HepG2 (cell line): ENCODE data around the gene JAK1. TPM values are rescaled to one million over a fixed set of nuclear protein-coding genes. Genes with fewer than 3 reads are reported as not detected.

ENCODE experiments used
- ATAC-seq: fragments of 200-7000 bp; cut with Tn5 transposase; 3 replicates; pipeline ENCODE4 v1.9.1; 2020; ENCODE audit warnings: mild to moderate bottlenecking, moderate library complexity
- BruUV-seq: library from RNA; stranded (reverse); fragments of 400-500 nt; replicated peaks from 2 replicates; lab custom pipeline; 2021; lab: Mats Ljungman, UMichigan
- CTCF ChIA-PET: fragments of 300-600 bp; formaldehyde crosslinking; extraction: SDS; loops from one replicate; lab custom pipeline; 2021; ENCODE audit warnings: low total read pairs, inconsistent platforms, low intra/inter-chr PET ratio; lab: Yijun Ruan, JAX
- POLR2A ChIA-PET: fragments of 350-600 bp; sonication (Branson Sonifier 250); formaldehyde crosslinking; loops from one replicate; lab custom pipeline; 2020; ENCODE audit warnings: antibody characterized with exemption, inconsistent platforms; lab: Yijun Ruan, JAX
- DNase-seq: peaks from one replicate; pipeline ENCODE4 v3.0.0-alpha.2; 2015; ENCODE audit warnings: low spot score
- FAIRE-seq: peaks from 3 replicates; lab custom pipeline; 2011; peaks lifted over from hg19 to GRCh38; lab: Jason Lieb, UNC
- H2AFZ ChIP-seq: one replicate; pipeline ENCODE4 v1.6.1; 2011; ENCODE audit warnings: low read length, inconsistent platforms
- H3K27ac ChIP-seq: fragments of 300-600 bp; 3 replicates; pipeline ENCODE4 v1.8.0; 2011; ENCODE audit warnings: mixed run types, mild to moderate bottlenecking, mixed read lengths, low read length, inconsistent platforms; ENCODE audit not compliant: insufficient read depth; ENCODE audit errors: extremely low read length
- H3K27me3 ChIP-seq, 2 experiments: fragments of 200-600 bp in 1 of 2; 2 replicates in 1 of 2; 3 replicates in 1 of 2; pipeline versions ENCODE4 v1.6.0 to v1.8.0; 2011; ENCODE audit warnings: low read length in 2 of 2, mild to moderate bottlenecking in 2 of 2, moderate library complexity in 2 of 2, inconsistent platforms in 1 of 2; ENCODE audit not compliant: insufficient read depth in 2 of 2, control insufficient read depth in 1 of 2
- H3K36me3 ChIP-seq, 2 experiments: fragments of 200-600 bp in 1 of 2; replicated peaks in 1 of 2; 2 replicates in 1 of 2; 3 replicates in 1 of 2; pipeline versions ENCODE4 v1.5.1 to v1.8.0; 2011; ENCODE audit warnings: low read length in 2 of 2, inconsistent platforms in 1 of 2; ENCODE audit not compliant: insufficient read depth in 2 of 2, control insufficient read depth in 1 of 2
- H3K4me1 ChIP-seq: 2 replicates; pipeline ENCODE4 v1.5.1; 2012; ENCODE audit warnings: low read length, inconsistent platforms; ENCODE audit not compliant: insufficient read depth
- H3K4me2 ChIP-seq: 2 replicates; pipeline ENCODE4 v1.6.0; 2011; ENCODE audit warnings: low read depth, low read length, inconsistent platforms
- H3K4me3 ChIP-seq, 3 experiments: fragments of 200-600 bp in 1 of 3; sonication (generic), shearing (Covaris generic) in 1 of 3; replicated peaks in 1 of 3; 2 replicates each; pipeline ENCODE4 v1.5.1; 2011 to 2016; ENCODE audit warnings: low read length in 3 of 3, inconsistent platforms in 2 of 3, low read depth in 2 of 3, mild to moderate bottlenecking in 2 of 3, control low read depth in 1 of 3, mixed read lengths in 1 of 3; ENCODE audit not compliant: insufficient read depth in 1 of 3
- H3K79me2 ChIP-seq: one replicate; pipeline ENCODE4 v1.6.1; 2011; ENCODE audit warnings: low read length, inconsistent platforms; ENCODE audit not compliant: insufficient read depth
- H3K9ac ChIP-seq: 2 replicates; pipeline ENCODE4 v1.6.0; 2011; ENCODE audit warnings: mild to moderate bottlenecking, low read depth, low read length, inconsistent platforms; ENCODE audit not compliant: insufficient read depth
- H3K9me3 ChIP-seq: 2 replicates; pipeline ENCODE4 v1.5.1; 2012; ENCODE audit warnings: mild to moderate bottlenecking, low read length
- H4K20me1 ChIP-seq: 2 replicates; pipeline ENCODE4 v1.6.0; 2011; ENCODE audit warnings: inconsistent platforms, mild to moderate bottlenecking, low read length, moderate library complexity; ENCODE audit not compliant: insufficient read depth
- CREB3 ChIP-seq: sonication (generic); formaldehyde crosslinking; IDR thresholded peaks from 2 replicates; pipeline ENCODE4 v1.5.0; 2020; ENCODE audit warnings: missing genetic modification reagents
- EP300 ChIP-seq, 3 experiments: sonication (generic) in 1 of 3; formaldehyde crosslinking in 1 of 3; IDR thresholded peaks; 2 replicates each; pipeline versions ENCODE4 v1.5.1 to v1.6.1; 2011 to 2020; ENCODE audit warnings: low read depth in 2 of 3, low read length in 2 of 3, borderline replicate concordance in 1 of 3, improper control_type of control experiment in 1 of 3, mild to moderate bottlenecking in 1 of 3, missing genetic modification reagents in 1 of 3, moderate library complexity in 1 of 3
- MNT ChIP-seq: fragments of 450-650 bp; IDR thresholded peaks from 2 replicates; pipeline ENCODE4 v1.6.1; 2016
- NFKB2 ChIP-seq: sonication (generic); formaldehyde crosslinking; IDR thresholded peaks from 2 replicates; pipeline ENCODE4 v1.4.0; 2020; ENCODE audit warnings: missing genetic modification reagents, borderline replicate concordance
- RBFOX2 ChIP-seq: fragments of 200-400 bp; formaldehyde crosslinking; IDR thresholded peaks from 2 replicates; pipeline ENCODE4 v1.6.1; 2017; ENCODE audit warnings: low read depth, mild to moderate bottlenecking, low read length
- SOX5 ChIP-seq: IDR thresholded peaks from 2 replicates; pipeline ENCODE4 v1.6.1; 2016; ENCODE audit warnings: borderline replicate concordance
- TARDBP ChIP-seq: sonication (generic); formaldehyde crosslinking; IDR thresholded peaks from 2 replicates; pipeline ENCODE4 v1.8.0; 2022; ENCODE audit warnings: mild to moderate bottlenecking, missing genetic modification reagents
- ZBTB2 ChIP-seq: sonication (generic); formaldehyde crosslinking; IDR thresholded peaks from 2 replicates; pipeline ENCODE4 v1.8.0; 2022; ENCODE audit warnings: low read depth, missing genetic modification reagents
- ZNF281 ChIP-seq: sonication (generic); formaldehyde crosslinking; IDR thresholded peaks from 2 replicates; pipeline ENCODE4 v1.4.0; 2020; ENCODE audit warnings: missing genetic modification reagents, borderline replicate concordance
- ZNF431 ChIP-seq: sonication (generic); formaldehyde crosslinking; IDR thresholded peaks from 2 replicates; pipeline ENCODE4 v1.9.0; 2022; ENCODE audit warnings: missing genetic modification reagents, low read depth, mild to moderate bottlenecking, borderline replicate concordance
- ZNF746 ChIP-seq: sonication (generic); formaldehyde crosslinking; IDR thresholded peaks from 2 replicates; pipeline ENCODE4 v1.8.0; 2022; ENCODE audit warnings: mild to moderate bottlenecking, missing genetic modification reagents
- WGBS: methylation state at CpG from one replicate; pipeline ENCODE4 v1.1.6; 2017; ENCODE audit warnings: low lambda C conversion rate; 5-methylcytosine and 5-hydroxymethylcytosine counted together
- in situ Hi-C: cut with HindIII; loops from 2 replicates; pipeline ENCODE4 v1.10.0; 2017; ENCODE audit warnings: low pct_unique_long_range_greater_than_20kb; ENCODE audit not compliant: extremely low pct_ligation_motif_present
- intact Hi-C: fragments of 100-400 bp; cut with micrococcal nuclease; formaldehyde crosslinking; loops from one replicate; pipeline ENCODE4 v1.10.0; 2022; ENCODE audit not compliant: unreplicated experiment
- polyA plus RNA-seq, 8 experiments: library from polyadenylated mRNA; depleted of rRNA in 3 of 8; stranded (reverse) in 7 of 8; unstranded in 1 of 8; fragments of >200 nt; fragmentation: Illumina TruSeq in 4 of 8; extraction: Trizol in 4 of 8; gene quantifications; 2 replicates each; pipeline versions ENCODE4 v1.2.1 to v1.2.3, GENCODE V29; 2011 to 2016; ENCODE audit warnings: low read depth in 4 of 8, missing spikeins in 1 of 8, mixed read lengths in 1 of 8; ENCODE audit not compliant: insufficient read depth in 1 of 8
- total RNA-seq, 5 experiments: library from RNA; depleted of rRNA; stranded (reverse); fragments of >200 nt; fragmentation: Illumina TruSeq; extraction: Trizol; gene quantifications; 2 replicates each; pipeline ENCODE4 v1.2.3, GENCODE V29; 2016; ENCODE audit warnings: low read depth in 1 of 5

The JAK1 gene
- total and polyA plus RNA-seq, 2 of the 13 experiments (the other 11 are each of a cell fraction or from before 2014, with no cell fraction given) = 23.9 to 42.4 TPM

- H4K20me1 ChIP-seq = no peaks in the 10 kb centered on the region
- in situ Hi-C loops (no loop called here), intact Hi-C loops (no loop called here)
- H2AFZ ChIP-seq = no peak overlapping the region
- ChIA-PET POLR2A (no interaction called here), CTCF (no interaction called here)
- no peak for ATAC-seq
- H3K79me2 ChIP-seq = no peaks in the 10 kb centered on the region
- no peak overlapping the region for H3K4me2 ChIP-seq
- H3K36me3 ChIP-seq = peaks cover 31 to 76% of the 10 kb centered on the region in 2 experiments
- TF ChIP-seq RBFOX2 = no peak
- no peak for TF ChIP-seq ZNF746 (CRISPR knock-in tag)
- no peak for TF ChIP-seq CREB3 (CRISPR knock-in tag)
- no peak for TF ChIP-seq MNT
- TF ChIP-seq EP300 (IDR thresholded peaks at IDR 0.05; ENCODE audit: low read depth in 2 of 2, low read length in 2 of 2) = no peak
- no peak for TF ChIP-seq EP300 (CRISPR knock-in tag; IDR thresholded peaks at IDR 0.05; ENCODE audit: borderline replicate concordance)
- no peak for TF ChIP-seq NFKB2 (CRISPR knock-in tag)
- TF ChIP-seq TARDBP = no peak
- TF ChIP-seq ZNF431 (CRISPR knock-in tag) = no peak
- no peak for TF ChIP-seq ZNF281 (CRISPR knock-in tag)
- no peak for TF ChIP-seq ZBTB2
- no peak for TF ChIP-seq SOX5 (CRISPR knock-in tag)
- H3K9me3 ChIP-seq = no peaks in the 10 kb centered on the region
- DNase-seq = no peak
- 95% methylated on average over 4 of the region's 4 CpGs for WGBS
- no peak overlapping the region for H3K4me3 ChIP-seq
- H3K4me1 ChIP-seq = no peaks in the 10 kb centered on the region
- no peak overlapping the region for H3K9ac ChIP-seq
- no TSS peak for BruUV-seq
- no peak for FAIRE-seq
- no peaks in the 10 kb centered on the region for H3K27me3 ChIP-seq
- no peak overlapping the region for H3K27ac ChIP-seq
These were observed 109.0 kb downstream of the JAK1 start for GRCh38 chr1:64857347-64857746.
